Measurements from ENCODE around the gene INPP5D. TPM values are rescaled to one million over a fixed set of nuclear protein-coding genes. Genes with fewer than 3 reads are reported as not detected.
A peak's percentile ranks its signal among the peaks of the same experiment; 100 is the strongest.

Gene INPP5D
- total and polyA plus RNA-seq, 2 of the 13 experiments (the other 11 are each of a cell fraction or from before 2014, with no cell fraction given), result 16.7 to 18.0 TPM

DNA sequence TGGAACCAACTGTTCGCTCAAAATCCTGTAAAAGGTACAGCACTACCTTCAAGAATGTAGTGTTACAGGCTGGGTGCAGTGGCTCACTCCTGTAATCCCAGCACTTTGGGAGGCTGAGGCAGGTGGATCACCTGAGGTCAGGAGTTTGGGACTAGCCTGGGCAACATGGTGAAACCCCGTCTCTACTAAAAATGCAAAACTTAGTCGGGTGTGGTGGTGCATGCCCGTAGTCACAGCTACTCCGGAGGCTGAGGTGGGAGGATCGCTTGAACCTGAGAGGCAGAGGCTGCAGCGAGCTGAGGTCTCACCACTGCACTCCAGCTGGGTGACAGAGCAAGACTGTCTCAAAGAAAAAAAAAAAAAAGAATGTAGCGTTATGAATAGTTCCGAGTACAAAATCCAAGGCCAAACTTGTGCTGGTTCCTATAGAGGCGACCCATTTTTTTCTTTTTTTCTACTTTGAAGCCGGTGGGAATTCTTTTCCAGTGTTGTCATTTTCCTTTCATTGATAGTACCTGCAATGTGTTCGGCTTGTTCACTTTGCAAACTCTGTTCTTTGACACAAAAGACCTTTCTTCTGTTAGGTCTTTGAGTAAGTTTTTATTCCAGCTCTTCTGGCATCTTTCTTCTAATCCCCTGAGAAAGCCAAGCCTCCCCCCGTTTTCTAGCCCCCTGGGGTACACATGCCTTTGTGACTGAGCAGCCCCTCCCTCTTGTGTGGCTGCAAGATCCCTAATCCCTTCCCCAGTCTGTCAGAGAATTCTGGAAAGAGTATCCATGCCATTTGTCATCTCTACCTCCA lies 25.1 kb downstream of the INPP5D start (continued):
- TF ChIP-seq, protein P1, sequence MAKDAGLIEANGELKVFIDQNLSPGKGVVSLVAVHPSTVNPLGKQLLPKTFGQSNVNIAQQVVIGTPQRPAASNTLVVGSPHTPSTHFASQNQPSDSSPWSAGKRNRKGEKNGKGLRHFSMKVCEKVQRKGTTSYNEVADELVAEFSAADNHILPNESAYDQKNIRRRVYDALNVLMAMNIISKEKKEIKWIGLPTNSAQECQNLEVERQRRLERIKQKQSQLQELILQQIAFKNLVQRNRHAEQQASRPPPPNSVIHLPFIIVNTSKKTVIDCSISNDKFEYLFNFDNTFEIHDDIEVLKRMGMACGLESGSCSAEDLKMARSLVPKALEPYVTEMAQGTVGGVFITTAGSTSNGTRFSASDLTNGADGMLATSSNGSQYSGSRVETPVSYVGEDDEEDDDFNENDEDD (CRISPR knock-in tag; IDR thresholded peaks at IDR 0.05; ENCODE audit: borderline replicate concordance), result no peak
- TF ChIP-seq IKZF4 (CRISPR knock-in tag; IDR thresholded peaks at IDR 0.05; ENCODE audit: borderline replicate concordance, low read depth, not compliant biosample characterization), result no peak
- TF ChIP-seq MIER3 (CRISPR knock-in tag; IDR thresholded peaks at IDR 0.05; ENCODE audit: borderline replicate concordance), result 0 out of 2 replicates have a peak, but pooled peaks have one; percentile 18
- TF ChIP-seq, protein P2, sequence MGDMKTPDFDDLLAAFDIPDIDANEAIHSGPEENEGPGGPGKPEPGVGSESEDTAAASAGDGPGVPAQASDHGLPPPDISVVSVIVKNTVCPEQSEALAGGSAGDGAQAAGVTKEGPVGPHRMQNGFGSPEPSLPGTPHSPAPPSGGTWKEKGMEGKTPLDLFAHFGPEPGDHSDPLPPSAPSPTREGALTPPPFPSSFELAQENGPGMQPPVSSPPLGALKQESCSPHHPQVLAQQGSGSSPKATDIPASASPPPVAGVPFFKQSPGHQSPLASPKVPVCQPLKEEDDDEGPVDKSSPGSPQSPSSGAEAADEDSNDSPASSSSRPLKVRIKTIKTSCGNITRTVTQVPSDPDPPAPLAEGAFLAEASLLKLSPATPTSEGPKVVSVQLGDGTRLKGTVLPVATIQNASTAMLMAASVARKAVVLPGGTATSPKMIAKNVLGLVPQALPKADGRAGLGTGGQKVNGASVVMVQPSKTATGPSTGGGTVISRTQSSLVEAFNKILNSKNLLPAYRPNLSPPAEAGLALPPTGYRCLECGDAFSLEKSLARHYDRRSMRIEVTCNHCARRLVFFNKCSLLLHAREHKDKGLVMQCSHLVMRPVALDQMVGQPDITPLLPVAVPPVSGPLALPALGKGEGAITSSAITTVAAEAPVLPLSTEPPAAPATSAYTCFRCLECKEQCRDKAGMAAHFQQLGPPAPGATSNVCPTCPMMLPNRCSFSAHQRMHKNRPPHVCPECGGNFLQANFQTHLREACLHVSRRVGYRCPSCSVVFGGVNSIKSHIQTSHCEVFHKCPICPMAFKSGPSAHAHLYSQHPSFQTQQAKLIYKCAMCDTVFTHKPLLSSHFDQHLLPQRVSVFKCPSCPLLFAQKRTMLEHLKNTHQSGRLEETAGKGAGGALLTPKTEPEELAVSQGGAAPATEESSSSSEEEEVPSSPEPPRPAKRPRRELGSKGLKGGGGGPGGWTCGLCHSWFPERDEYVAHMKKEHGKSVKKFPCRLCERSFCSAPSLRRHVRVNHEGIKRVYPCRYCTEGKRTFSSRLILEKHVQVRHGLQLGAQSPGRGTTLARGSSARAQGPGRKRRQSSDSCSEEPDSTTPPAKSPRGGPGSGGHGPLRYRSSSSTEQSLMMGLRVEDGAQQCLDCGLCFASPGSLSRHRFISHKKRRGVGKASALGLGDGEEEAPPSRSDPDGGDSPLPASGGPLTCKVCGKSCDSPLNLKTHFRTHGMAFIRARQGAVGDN (CRISPR knock-in tag; IDR thresholded peaks at IDR 0.05), result peak; percentile 51
- peak; percentile 64; the same call in 1 of the 2 replicates for TF ChIP-seq TOPORS (CRISPR knock-in tag; IDR thresholded peaks at IDR 0.05)
- TF ChIP-seq ZNF616 (CRISPR knock-in tag; IDR thresholded peaks at IDR 0.05; ENCODE audit: low read depth), result no peak
- TF ChIP-seq SNRNP70 (IDR thresholded peaks at IDR 0.05; ENCODE audit: low read depth, low read length), result no peak
- TF ChIP-seq, protein P3, sequence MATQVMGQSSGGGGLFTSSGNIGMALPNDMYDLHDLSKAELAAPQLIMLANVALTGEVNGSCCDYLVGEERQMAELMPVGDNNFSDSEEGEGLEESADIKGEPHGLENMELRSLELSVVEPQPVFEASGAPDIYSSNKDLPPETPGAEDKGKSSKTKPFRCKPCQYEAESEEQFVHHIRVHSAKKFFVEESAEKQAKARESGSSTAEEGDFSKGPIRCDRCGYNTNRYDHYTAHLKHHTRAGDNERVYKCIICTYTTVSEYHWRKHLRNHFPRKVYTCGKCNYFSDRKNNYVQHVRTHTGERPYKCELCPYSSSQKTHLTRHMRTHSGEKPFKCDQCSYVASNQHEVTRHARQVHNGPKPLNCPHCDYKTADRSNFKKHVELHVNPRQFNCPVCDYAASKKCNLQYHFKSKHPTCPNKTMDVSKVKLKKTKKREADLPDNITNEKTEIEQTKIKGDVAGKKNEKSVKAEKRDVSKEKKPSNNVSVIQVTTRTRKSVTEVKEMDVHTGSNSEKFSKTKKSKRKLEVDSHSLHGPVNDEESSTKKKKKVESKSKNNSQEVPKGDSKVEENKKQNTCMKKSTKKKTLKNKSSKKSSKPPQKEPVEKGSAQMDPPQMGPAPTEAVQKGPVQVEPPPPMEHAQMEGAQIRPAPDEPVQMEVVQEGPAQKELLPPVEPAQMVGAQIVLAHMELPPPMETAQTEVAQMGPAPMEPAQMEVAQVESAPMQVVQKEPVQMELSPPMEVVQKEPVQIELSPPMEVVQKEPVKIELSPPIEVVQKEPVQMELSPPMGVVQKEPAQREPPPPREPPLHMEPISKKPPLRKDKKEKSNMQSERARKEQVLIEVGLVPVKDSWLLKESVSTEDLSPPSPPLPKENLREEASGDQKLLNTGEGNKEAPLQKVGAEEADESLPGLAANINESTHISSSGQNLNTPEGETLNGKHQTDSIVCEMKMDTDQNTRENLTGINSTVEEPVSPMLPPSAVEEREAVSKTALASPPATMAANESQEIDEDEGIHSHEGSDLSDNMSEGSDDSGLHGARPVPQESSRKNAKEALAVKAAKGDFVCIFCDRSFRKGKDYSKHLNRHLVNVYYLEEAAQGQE (IDR thresholded peaks at IDR 0.05; ENCODE audit: borderline replicate concordance in 1 of 2, low read depth in 1 of 2, low read length in 2 of 2), result 0 out of 4 replicates have a peak, but pooled peaks of 1 of the 2 experiments have one; percentile 20
- TF ChIP-seq ZNF501 (CRISPR knock-in tag; IDR thresholded peaks at IDR 0.05), result peak; percentile 37; the same call in 1 of the 2 replicates
- TF ChIP-seq, protein P4, sequence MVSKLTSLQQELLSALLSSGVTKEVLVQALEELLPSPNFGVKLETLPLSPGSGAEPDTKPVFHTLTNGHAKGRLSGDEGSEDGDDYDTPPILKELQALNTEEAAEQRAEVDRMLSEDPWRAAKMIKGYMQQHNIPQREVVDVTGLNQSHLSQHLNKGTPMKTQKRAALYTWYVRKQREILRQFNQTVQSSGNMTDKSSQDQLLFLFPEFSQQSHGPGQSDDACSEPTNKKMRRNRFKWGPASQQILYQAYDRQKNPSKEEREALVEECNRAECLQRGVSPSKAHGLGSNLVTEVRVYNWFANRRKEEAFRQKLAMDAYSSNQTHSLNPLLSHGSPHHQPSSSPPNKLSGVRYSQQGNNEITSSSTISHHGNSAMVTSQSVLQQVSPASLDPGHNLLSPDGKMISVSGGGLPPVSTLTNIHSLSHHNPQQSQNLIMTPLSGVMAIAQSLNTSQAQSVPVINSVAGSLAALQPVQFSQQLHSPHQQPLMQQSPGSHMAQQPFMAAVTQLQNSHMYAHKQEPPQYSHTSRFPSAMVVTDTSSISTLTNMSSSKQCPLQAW (CRISPR knock-in tag; IDR thresholded peaks at IDR 0.05), result no peak
- TF ChIP-seq KLF16 (CRISPR knock-in tag; IDR thresholded peaks at IDR 0.05), result peak in 1 of 2 experiments; percentile 63; a peak in 2 of 4 replicates
- TF ChIP-seq SIN3A (IDR thresholded peaks at IDR 0.05; ENCODE audit: borderline replicate concordance, low read depth, low read length), result peak; percentile 42; the same call in 1 of the 2 replicates
- no peak for TF ChIP-seq SYNCRIP (IDR thresholded peaks at IDR 0.05; ENCODE audit: insufficient read depth, low read depth, low read length)
- TF ChIP-seq SAFB2 (CRISPR knock-in tag; IDR thresholded peaks at IDR 0.05; ENCODE audit: borderline replicate concordance, low read depth), result no peak
